Gastroesophageal sphincter (tissue), 3 donors: ENCODE data around the gene GRIK1.

Experiments
- CTCF ChIP-seq, 4 experiments: fragments of 200-600 bp in 2 of 4; fragments of 450-650 bp in 2 of 4; sonication (generic) in 1 of 4; IDR thresholded peaks; one replicate each; pipeline ENCODE4 v1.5.1; 2017 to 2019; ENCODE audit warnings: antibody characterized with exemption in 4 of 4, mild to moderate bottlenecking in 2 of 4, moderate library complexity in 2 of 4
- EP300 ChIP-seq: sonication (generic); formaldehyde crosslinking; IDR thresholded peaks from one replicate; pipeline ENCODE4 v1.6.1; 2017; ENCODE audit warnings: antibody characterized with exemption, mild to moderate bottlenecking
- POLR2A ChIP-seq, 2 donors: fragments of 450-650 bp; IDR thresholded peaks; one replicate each; pipeline ENCODE4 v1.6.1; 2017; ENCODE audit warnings: antibody characterized with exemption in 2 of 2, mild to moderate bottlenecking in 2 of 2, moderate library complexity in 1 of 2
- POLR2AphosphoS5 ChIP-seq: sonication (generic); formaldehyde crosslinking; IDR thresholded peaks from one replicate; pipeline ENCODE4 v1.6.1; 2017; ENCODE audit warnings: antibody characterized with exemption

GRCh38 chr21:29939104-29939923 lies 482 bp downstream of the GRIK1 start:
- TF ChIP-seq CTCF (IDR thresholded peaks at IDR 0.05) (no peak), EP300 (no peak), POLR2A (IDR thresholded peaks at IDR 0.05) (no peak), POLR2AphosphoS5 (no peak)
